A673 (cell line): ENCODE results near the gene GLIPR1.

Source experiments
- CTCF ChIP-seq: fragments of 300-800, 200-600 bp; sonication (generic); conservative IDR thresholded peaks from 2 replicates; pipeline ENCODE4 v1.5.1; 2017; ENCODE audit warnings: low read depth, mild to moderate bottlenecking, antibody characterized with exemption, low read length, moderate library complexity, mixed read lengths
- EZH2 ChIP-seq: fragments of 200-600 bp; sonication (generic); IDR thresholded peaks from 2 replicates; pipeline ENCODE4 v1.6.1; 2017; ENCODE audit warnings: borderline replicate concordance, low read depth, mild to moderate bottlenecking, mixed read lengths, antibody characterized with exemption, low read length; ENCODE audit not compliant: poor library complexity, severe bottlenecking

GRCh38 chr12:75533239-75533638 is 52.7 kb downstream of the GLIPR1 start:
- TF ChIP-seq CTCF (no peak), EZH2 (no peak)
